ENCODE data around the gene ELOA. TPM values are rescaled to one million over a fixed set of nuclear protein-coding genes. Genes with fewer than 3 reads are reported as not detected.

ELOA gene
- total RNA-seq, 1 donor from 2014 or later: 41.7 TPM

- no peaks in the 10 kb centered on the region for H3K9me3 Mint-ChIP-seq (ENCODE audit: low read depth)
- no peaks in the 10 kb centered on the region for H3K27me3 Mint-ChIP-seq (ENCODE audit: low read depth)
- no peak overlapping the region for H3K4me3 Mint-ChIP-seq (ENCODE audit: unreplicated experiment)
- H3K36me3 Mint-ChIP-seq (ENCODE audit: low read depth): peaks cover 9% of the 10 kb centered on the region
- peak; percentile 78 for TF ChIP-seq CTCF (IDR thresholded peaks at IDR 0.05)
- no peak for DNase-seq (ENCODE audit: low spot score)
- no peak overlapping the region for H3K27ac Mint-ChIP-seq (ENCODE audit: unreplicated experiment)
- H3K4me1 Mint-ChIP-seq (ENCODE audit: low read depth): no peaks in the 10 kb centered on the region
These were observed 66.5 kb downstream of the ELOA start for GRCh38 chr1:23809751-23810171.

- Mint-ChIP-seq H3K4me3 (ENCODE audit: unreplicated experiment) (no peak overlapping the region), H3K4me1 (ENCODE audit: low read depth) (no peaks in the 10 kb centered on the region), H3K9me3 (ENCODE audit: low read depth) (no peaks in the 10 kb centered on the region), H3K36me3 (ENCODE audit: low read depth) (peaks cover 9% of the 10 kb centered on the region), H3K27me3 (ENCODE audit: low read depth) (no peaks in the 10 kb centered on the region), H3K27ac (ENCODE audit: unreplicated experiment) (no peak overlapping the region)
- no peak for DNase-seq (ENCODE audit: low spot score)
- TF ChIP-seq CTCF (IDR thresholded peaks at IDR 0.05): peak; percentile 75
These were observed 67.7 kb downstream of the ELOA start for GRCh38 chr1:23810818-23811540.

Other genes starting within 250 kb of the ELOA start
- 0.72 to 4.3 TPM (median 0.87 TPM) in 3 replicates for gene E2F2, start 212.2 kb upstream of the ELOA start, total RNA-seq
- gene ID3, start 184.0 kb upstream of the ELOA start, total RNA-seq: 81.8 to 330 TPM (median 83.5 TPM) in 3 replicates
- gene RPL11, start 51.7 kb upstream of the ELOA start, total RNA-seq: 485 to 589 TPM (median 492 TPM) in 3 replicates
- gene PITHD1, start 34.9 kb downstream of the ELOA start, total RNA-seq: 36.2 to 36.5 TPM (median 36.4 TPM) in 3 replicates
- 39.8 to 43.0 TPM (median 40.4 TPM) in 3 replicates for gene LYPLA2, start 47.7 kb downstream of the ELOA start, total RNA-seq
- gene GALE, start 57.3 kb downstream of the ELOA start, total RNA-seq: 24.9 to 34.0 TPM (median 25.7 TPM) in 3 replicates
- gene HMGCL, start 82.0 kb downstream of the ELOA start, total RNA-seq: 22.0 to 26.8 TPM (median 25.9 TPM) in 3 replicates
- 14.6 to 15.9 TPM (median 15.6 TPM) in 3 replicates for gene FUCA1, start 124.8 kb downstream of the ELOA start, total RNA-seq
- not detected in 3 replicates for gene CNR2, start 169.9 kb downstream of the ELOA start, total RNA-seq
- gene PNRC2, start 216.4 kb downstream of the ELOA start, total RNA-seq: 52.9 to 62.6 TPM (median 54.2 TPM) in 3 replicates
- 86.0 to 113 TPM (median 92.0 TPM) in 3 replicates for gene SRSF10, start 236.9 kb downstream of the ELOA start, total RNA-seq